Measurements from ENCODE around the gene ZYG11A. TPM values are rescaled to one million over a fixed set of nuclear protein-coding genes. Genes with fewer than 3 reads are reported as not detected.

The ZYG11A gene
- total and polyA plus RNA-seq, 3 donors from 2014 or later = 6.4 to 9.8 (median 8.7) TPM

DNA sequence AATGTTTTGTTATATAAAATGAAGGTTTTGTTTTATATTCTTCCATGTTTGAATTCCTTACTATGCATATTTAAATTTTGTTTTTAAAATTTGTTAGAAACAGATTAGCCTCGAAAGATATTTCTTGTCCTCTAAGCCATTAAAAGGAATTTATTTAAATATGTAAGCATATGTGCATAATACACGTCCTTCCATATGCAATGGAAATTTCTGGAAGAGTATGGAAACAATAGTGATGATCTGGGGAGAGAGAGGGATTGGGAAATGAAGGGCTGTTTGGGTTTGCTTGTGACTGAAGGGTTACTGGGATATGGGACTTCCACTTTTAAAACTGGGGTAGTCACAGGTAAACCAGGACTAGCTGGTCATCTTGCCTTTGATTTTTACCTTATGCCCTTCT, 57.8 kb downstream of the ZYG11A start:
- WGBS, 2 donors = 83 to 86% methylated on average over 2 of the region's 2 CpGs
- no peaks in the 10 kb centered on the region for H3K36me3 ChIP-seq (ENCODE audit: low read depth, missing control alignments)
- H3K27me3 ChIP-seq = no peaks in the 10 kb centered on the region
- H3K4me1 ChIP-seq = peaks cover 4% of the 10 kb centered on the region
- H3K9me3 ChIP-seq = no peaks in the 10 kb centered on the region
- H3K4me3 ChIP-seq = no peak overlapping the region
- DNase-seq = no peak
- no peak overlapping the region for H3K27ac ChIP-seq
- intact Hi-C loops (cut with DNase I; ENCODE audit: low total_unique reads) = no loop called here
- no peak for TF ChIP-seq POLR2A (IDR thresholded peaks at IDR 0.05)
- no peak for TF ChIP-seq CTCF (IDR thresholded peaks at IDR 0.05)

GRCh38 chr1:52901384-52901783, 58.8 kb downstream of the ZYG11A start:
- H3K4me3 ChIP-seq = no peak overlapping the region
- H3K36me3 ChIP-seq (ENCODE audit: low read depth, missing control alignments) = no peaks in the 10 kb centered on the region
- 68 to 93% methylated on average over 1 of the region's 1 CpG for WGBS, 2 donors
- H3K9me3 ChIP-seq = no peaks in the 10 kb centered on the region
- H3K27ac ChIP-seq = no peak overlapping the region
- DNase-seq = no peak
- peaks cover 13% of the 10 kb centered on the region for H3K4me1 ChIP-seq
- no peak for TF ChIP-seq CTCF (IDR thresholded peaks at IDR 0.05)
- intact Hi-C loops (cut with DNase I; ENCODE audit: low total_unique reads) = no loop called here
- H3K27me3 ChIP-seq = no peaks in the 10 kb centered on the region

- Histone ChIP-seq H3K4me1 (peaks cover 15% of the 10 kb centered on the region), H3K36me3 (ENCODE audit: low read depth, missing control alignments) (no peaks in the 10 kb centered on the region), H3K27ac (no peak overlapping the region), H3K4me3 (no peak overlapping the region), H3K27me3 (no peaks in the 10 kb centered on the region), H3K9me3 (no peaks in the 10 kb centered on the region)
- DNase-seq = no peak
- no peak for TF ChIP-seq POLR2A (IDR thresholded peaks at IDR 0.05)
- TF ChIP-seq CTCF (IDR thresholded peaks at IDR 0.05) = no peak
- intact Hi-C loops (cut with DNase I; ENCODE audit: low total_unique reads) = no loop called here
- 91 to 100% methylated on average over 2 to 13 of the region's 13 CpGs for WGBS, 2 donors
Observed at GRCh38 chr1:52904208-52904926, 61.8 kb downstream of the ZYG11A start.

DNA sequence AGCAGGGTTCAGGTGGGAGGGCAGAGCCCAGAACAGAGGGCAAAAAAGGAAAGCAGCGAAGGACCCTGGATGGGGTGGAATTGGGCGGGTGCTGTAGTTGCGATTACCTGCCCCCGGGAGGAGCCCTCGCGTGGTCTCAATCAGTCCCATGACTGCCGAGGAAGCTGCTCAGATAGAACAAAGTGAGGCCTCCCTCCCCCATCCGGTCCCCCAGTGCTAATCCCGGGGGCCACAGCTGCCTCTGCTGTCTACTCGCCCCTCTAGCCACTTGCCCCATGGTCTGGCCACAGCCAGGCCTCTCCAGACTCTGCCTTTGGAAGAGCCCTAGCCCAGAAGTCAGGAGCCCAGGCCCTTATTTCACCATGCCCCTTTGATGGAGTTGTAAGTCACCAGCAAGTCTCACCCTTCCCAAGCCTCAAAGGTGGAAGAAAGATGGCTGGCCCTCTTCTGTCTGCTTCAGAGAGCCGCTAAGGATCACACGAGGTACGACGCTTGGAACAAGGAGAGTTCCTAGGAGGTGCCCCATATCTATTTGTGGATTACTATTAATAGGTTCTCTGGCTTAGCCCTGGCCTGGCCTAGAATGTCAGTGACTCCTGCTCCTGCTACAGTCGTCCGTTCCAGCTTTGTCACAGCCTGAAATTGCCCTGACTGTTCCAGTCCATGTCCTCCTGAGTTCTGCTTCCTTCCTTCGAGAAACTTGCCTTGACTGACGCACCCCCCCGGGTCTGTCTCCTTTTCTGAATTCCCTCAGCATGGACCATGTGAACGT, 62.6 kb downstream of the ZYG11A start:
- H3K36me3 ChIP-seq (ENCODE audit: low read depth, missing control alignments) = no peaks in the 10 kb centered on the region
- TF ChIP-seq CTCF (IDR thresholded peaks at IDR 0.05) = peak in 1 of 3 experiments; percentile 27
- no peak for TF ChIP-seq POLR2A (IDR thresholded peaks at IDR 0.05)
- intact Hi-C loops (cut with DNase I; ENCODE audit: low total_unique reads) = no loop called here
- no peak overlapping the region for H3K4me3 ChIP-seq
- DNase-seq = no peak
- H3K9me3 ChIP-seq = no peaks in the 10 kb centered on the region
- no peak overlapping the region for H3K27ac ChIP-seq
- H3K4me1 ChIP-seq = peaks cover 15% of the 10 kb centered on the region
- WGBS, 2 donors = 75 to 77% methylated on average over 12 to 20 of the region's 20 CpGs
- H3K27me3 ChIP-seq = no peaks in the 10 kb centered on the region
